Right ventricle myocardium inferior (tissue), 1 donor: ENCODE results near the gene GPR32. TPM values are rescaled to one million over a fixed set of nuclear protein-coding genes. Genes with fewer than 3 reads are reported as not detected.
"Not testable (repeated sequence)": the region's sequence is repeated elsewhere in the genome, so short reads cannot be mapped to it uniquely, and the experiment has no call there.

ENCODE experiments used
- ATAC-seq: fragments of 200-7000 bp; cut with Tn5 transposase; one replicate; pipeline ENCODE4 v1.9.1; 2020; ENCODE audit warnings: mild to moderate bottlenecking, moderate library complexity
- DNase-seq: peaks from one replicate; pipeline ENCODE4 v3.0.0; 2021; ENCODE audit errors: missing footprints
- intact Hi-C: fragments of 100-400 bp; cut with DNase I; formaldehyde crosslinking; loops from one replicate; pipeline ENCODE4 v1.11.0; 2022
- total RNA-seq: library from RNA; stranded (reverse); fragmentation: NEBNext Ultra II Directional; extraction: Animal tissue kit (Norgen Biotek cat#: 25700); gene quantifications from one replicate; pipeline ENCODE4 v1.2.1, GENCODE V29; 2021
- donor health status: DM: no; HTN: yes; CAD: no; lungs with severe emphysema.

Gene GPR32
- total RNA-seq, 1 donor from 2014 or later: not detected

GRCh38 chr19:50741179-50741933 is 28.9 kb upstream of the GPR32 start:
- DNase-seq (no peak), ATAC-seq (no peak)
- intact Hi-C loops: no loop called here

- ATAC-seq: no peak
- no peak for DNase-seq
- intact Hi-C loops: no loop called here
Observed at GRCh38 chr19:50743537-50743936, 26.7 kb upstream of the GPR32 start.

GRCh38 chr19:50745221-50745620 is 25.0 kb upstream of the GPR32 start:
- intact Hi-C loops: no loop called here
- ATAC-seq (no peak), DNase-seq (no peak)

GRCh38 chr19:50747141-50747540 is 23.1 kb upstream of the GPR32 start:
- DNase-seq, intact Hi-C loops, ATAC-seq: not testable (repeated sequence)

- intact Hi-C loops: no loop called here
- ATAC-seq (no peak), DNase-seq (no peak)
Observed at GRCh38 chr19:50749490-50749889, 20.8 kb upstream of the GPR32 start.

GRCh38 chr19:50750010-50750409 is 20.3 kb upstream of the GPR32 start:
- intact Hi-C loops: no loop called here
- no peak for ATAC-seq
- DNase-seq: no peak

GRCh38 chr19:50753879-50754278 is 16.4 kb upstream of the GPR32 start:
- no peak for ATAC-seq
- DNase-seq: no peak
- intact Hi-C loops: no loop called here

GRCh38 chr19:50756244-50756643 is 14.0 kb upstream of the GPR32 start:
- intact Hi-C loops, DNase-seq, ATAC-seq: not testable (repeated sequence)

- DNase-seq, intact Hi-C loops: not testable (repeated sequence)
Observed at GRCh38 chr19:50757624-50758023, 12.6 kb upstream of the GPR32 start.

GRCh38 chr19:50759076-50759475 is 11.2 kb upstream of the GPR32 start:
- ATAC-seq: not testable (repeated sequence)

More at GRCh38 chr19:50757624-50758023, 12.6 kb upstream of the GPR32 start:
- not testable (repeated sequence) for ATAC-seq

GRCh38 chr19:50759886-50760285 is 10.4 kb upstream of the GPR32 start:
- ATAC-seq: no peak
- intact Hi-C loops: no loop called here
- DNase-seq: no peak

More at GRCh38 chr19:50759076-50759475, 11.2 kb upstream of the GPR32 start:
- intact Hi-C loops, DNase-seq: not testable (repeated sequence)

GRCh38 chr19:50761501-50761900 is 8.8 kb upstream of the GPR32 start:
- ATAC-seq, intact Hi-C loops, DNase-seq: not testable (repeated sequence)

GRCh38 chr19:50763521-50763920 is 6.7 kb upstream of the GPR32 start:
- intact Hi-C loops, ATAC-seq, DNase-seq: not testable (repeated sequence)

- DNase-seq: no peak
- intact Hi-C loops: no loop called here
- ATAC-seq: no peak
Observed at GRCh38 chr19:50764409-50764808, 5.9 kb upstream of the GPR32 start.

GRCh38 chr19:50766746-50767145 is 3.5 kb upstream of the GPR32 start:
- intact Hi-C loops, ATAC-seq, DNase-seq: not testable (repeated sequence)

GRCh38 chr19:50767263-50767662 is 3.0 kb upstream of the GPR32 start:
- DNase-seq, ATAC-seq, intact Hi-C loops: not testable (repeated sequence)

GRCh38 chr19:50768277-50768676 is 2.0 kb upstream of the GPR32 start:
- ATAC-seq: no peak
- intact Hi-C loops: no loop called here

GRCh38 chr19:50770888-50771287 is 624 bp downstream of the GPR32 start:
- intact Hi-C loops: no loop called here
- ATAC-seq (no peak), DNase-seq (no peak)

More at GRCh38 chr19:50768277-50768676, 2.0 kb upstream of the GPR32 start:
- DNase-seq: no peak

- ATAC-seq (no peak), DNase-seq (no peak)
- intact Hi-C loops: no loop called here
Observed at GRCh38 chr19:50772476-50772875, 2.2 kb downstream of the GPR32 start.

GRCh38 chr19:50772912-50773311 is 2.6 kb downstream of the GPR32 start:
- intact Hi-C loops, DNase-seq, ATAC-seq: not testable (repeated sequence)
